ENCODE measurements around the gene ZNF446. TPM values are rescaled to one million over a fixed set of nuclear protein-coding genes. Genes with fewer than 3 reads are reported as not detected.

Gene ZNF446
- total RNA-seq, 1 donor from 2014 or later, result 9.9 TPM

- no peak for TF ChIP-seq CTCF (IDR thresholded peaks at IDR 0.05; ENCODE audit: unreplicated experiment)
- Mint-ChIP-seq H3K27ac (ENCODE audit: unreplicated experiment) (peak within 1 kb of the TSS; percentile 83), H3K9me3 (ENCODE audit: unreplicated experiment) (peaks cover 6% of the 10 kb centered on the region), H3K36me3 (ENCODE audit: low read depth, unreplicated experiment) (peaks cover 21% of the 10 kb centered on the region), H3K4me1 (ENCODE audit: unreplicated experiment) (peaks cover 6% of the 10 kb centered on the region), H3K27me3 (ENCODE audit: unreplicated experiment) (peaks cover 9% of the 10 kb centered on the region), H3K4me3 (ENCODE audit: unreplicated experiment) (peak within 1 kb of the TSS; percentile 90)
- peak; percentile 92 for DNase-seq (ENCODE audit: low spot score)
These were observed 24.6 kb upstream of the ZNF446 start, which contains the start of gene ZNF324B for GRCh38 chr19:58451358-58452101. Gene ZNF324B (plus strand): TSS chr19:58451622. CDS start chr19:58453702, 2,080 bp downstream.

GRCh38 chr19:58453743-58454142 lies 22.4 kb upstream of the ZNF446 start:
- DNase-seq (ENCODE audit: low spot score), result no peak
- TF ChIP-seq CTCF (IDR thresholded peaks at IDR 0.05; ENCODE audit: unreplicated experiment), result no peak
- Mint-ChIP-seq H3K36me3 (ENCODE audit: low read depth, unreplicated experiment) (peaks cover 21% of the 10 kb centered on the region), H3K4me3 (ENCODE audit: unreplicated experiment) (no peak overlapping the region), H3K9me3 (ENCODE audit: unreplicated experiment) (no peaks in the 10 kb centered on the region), H3K27me3 (ENCODE audit: unreplicated experiment) (peaks cover 7% of the 10 kb centered on the region), H3K4me1 (ENCODE audit: unreplicated experiment) (peaks cover 6% of the 10 kb centered on the region), H3K27ac (ENCODE audit: unreplicated experiment) (no peak overlapping the region)

- peaks cover 7% of the 10 kb centered on the region for H3K27me3 Mint-ChIP-seq (ENCODE audit: unreplicated experiment)
- no peaks in the 10 kb centered on the region for H3K9me3 Mint-ChIP-seq (ENCODE audit: unreplicated experiment)
- TF ChIP-seq CTCF (IDR thresholded peaks at IDR 0.05; ENCODE audit: unreplicated experiment), result no peak
These were observed 20.8 kb upstream of the ZNF446 start for GRCh38 chr19:58455306-58455705.

GRCh38 chr19:58456111-58456510 lies 20.0 kb upstream of the ZNF446 start:
- DNase-seq (ENCODE audit: low spot score), result no peak
- TF ChIP-seq CTCF (IDR thresholded peaks at IDR 0.05; ENCODE audit: unreplicated experiment), result no peak
- H3K4me3 Mint-ChIP-seq (ENCODE audit: unreplicated experiment), result no peak overlapping the region
- H3K36me3 Mint-ChIP-seq (ENCODE audit: low read depth, unreplicated experiment), result peaks cover 12% of the 10 kb centered on the region
- H3K27ac Mint-ChIP-seq (ENCODE audit: unreplicated experiment), result no peak overlapping the region
- peaks cover 2% of the 10 kb centered on the region for H3K27me3 Mint-ChIP-seq (ENCODE audit: unreplicated experiment)
- H3K4me1 Mint-ChIP-seq (ENCODE audit: unreplicated experiment), result peaks cover 3% of the 10 kb centered on the region
- no peaks in the 10 kb centered on the region for H3K9me3 Mint-ChIP-seq (ENCODE audit: unreplicated experiment)

More at GRCh38 chr19:58455306-58455705, 20.8 kb upstream of the ZNF446 start:
- no peak overlapping the region for H3K4me3 Mint-ChIP-seq (ENCODE audit: unreplicated experiment)
- H3K27ac Mint-ChIP-seq (ENCODE audit: unreplicated experiment), result no peak overlapping the region
- H3K36me3 Mint-ChIP-seq (ENCODE audit: low read depth, unreplicated experiment), result peaks cover 15% of the 10 kb centered on the region
- H3K4me1 Mint-ChIP-seq (ENCODE audit: unreplicated experiment), result peaks cover 6% of the 10 kb centered on the region
- DNase-seq (ENCODE audit: low spot score), result no peak

GRCh38 chr19:58460039-58460438 lies 16.1 kb upstream of the ZNF446 start:
- no peak overlapping the region for H3K27ac Mint-ChIP-seq (ENCODE audit: unreplicated experiment)

More at GRCh38 chr19:58460039-58460438, 16.1 kb upstream of the ZNF446 start:
- Mint-ChIP-seq H3K4me3 (ENCODE audit: unreplicated experiment) (no peak overlapping the region), H3K4me1 (ENCODE audit: unreplicated experiment) (no peaks in the 10 kb centered on the region), H3K36me3 (ENCODE audit: low read depth, unreplicated experiment) (peaks cover 7% of the 10 kb centered on the region), H3K27me3 (ENCODE audit: unreplicated experiment) (peaks cover 2% of the 10 kb centered on the region), H3K9me3 (ENCODE audit: unreplicated experiment) (no peaks in the 10 kb centered on the region)
- no peak for TF ChIP-seq CTCF (IDR thresholded peaks at IDR 0.05; ENCODE audit: unreplicated experiment)
- no peak for DNase-seq (ENCODE audit: low spot score)

Data from endothelial cell (in vitro differentiated cells).